Fibroblast of lung (primary cell): ENCODE data around the gene SLC5A6.

Source experiments
- CTCF ChIP-seq, 2 donors: IDR thresholded peaks in 1 of 2; conservative IDR thresholded peaks in 1 of 2; 1 replicate in 1 of 2; 2 replicates in 1 of 2; pipeline ENCODE4 v1.5.1; 2011 to 2012; ENCODE audit warnings: low read length in 2 of 2, control low read depth in 1 of 2, inconsistent platforms in 1 of 2, low read depth in 1 of 2, mild to moderate bottlenecking in 1 of 2
- EZH2 ChIP-seq: IDR thresholded peaks from 2 replicates; pipeline ENCODE4 v1.5.1; 2012; ENCODE audit warnings: low read length, control low read depth, mild to moderate bottlenecking; ENCODE audit errors: missing control alignments

- TF ChIP-seq CTCF (conservative IDR thresholded peaks at IDR 0.05 in 1 of 2, IDR thresholded peaks at IDR 0.05 in 1 of 2; ENCODE audit: low read depth in 1 of 2, low read length in 2 of 2): no peak
- TF ChIP-seq EZH2: no peak
Observed at GRCh38 chr2:27159271-27159670, 52.8 kb downstream of the SLC5A6 start.
